DND-41 (cell line): ENCODE data around the gene BMPR2.

Experiments used
- EZH2 ChIP-seq: IDR thresholded peaks from 3 replicates; pipeline ENCODE4 v1.6.1; 2012; ENCODE audit warnings: borderline replicate concordance, low read depth, mild to moderate bottlenecking, moderate library complexity, low read length, inconsistent platforms; ENCODE audit not compliant: severe bottlenecking
- TF ChIP-seq, protein P1 (sequence below): IDR thresholded peaks from 2 replicates; pipeline ENCODE4 v1.5.1; 2012; ENCODE audit warnings: borderline replicate concordance, low read length, moderate library complexity, mild to moderate bottlenecking; ENCODE audit not compliant: poor library complexity, severe bottlenecking; ENCODE audit errors: extremely low read depth

DNA sequence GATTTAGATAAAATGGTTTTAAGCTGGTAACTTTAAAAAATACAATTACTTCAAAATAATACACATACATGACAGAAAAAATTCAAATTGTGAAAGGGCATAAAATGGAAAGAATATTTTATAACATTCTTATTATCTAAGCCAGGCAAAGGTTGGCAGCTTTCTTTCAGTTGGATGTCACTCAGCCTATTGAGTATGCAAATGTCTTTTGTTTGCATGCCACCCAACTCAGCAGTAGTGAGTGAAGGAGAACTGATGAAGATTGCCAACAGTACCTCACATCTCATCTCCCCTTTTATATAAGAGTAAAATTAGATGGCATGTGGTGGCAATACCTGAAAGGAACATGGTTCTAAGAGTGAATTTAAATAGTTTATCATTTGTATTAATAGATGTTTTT, 24.8 kb downstream of the BMPR2 start:
- TF ChIP-seq, protein P1, sequence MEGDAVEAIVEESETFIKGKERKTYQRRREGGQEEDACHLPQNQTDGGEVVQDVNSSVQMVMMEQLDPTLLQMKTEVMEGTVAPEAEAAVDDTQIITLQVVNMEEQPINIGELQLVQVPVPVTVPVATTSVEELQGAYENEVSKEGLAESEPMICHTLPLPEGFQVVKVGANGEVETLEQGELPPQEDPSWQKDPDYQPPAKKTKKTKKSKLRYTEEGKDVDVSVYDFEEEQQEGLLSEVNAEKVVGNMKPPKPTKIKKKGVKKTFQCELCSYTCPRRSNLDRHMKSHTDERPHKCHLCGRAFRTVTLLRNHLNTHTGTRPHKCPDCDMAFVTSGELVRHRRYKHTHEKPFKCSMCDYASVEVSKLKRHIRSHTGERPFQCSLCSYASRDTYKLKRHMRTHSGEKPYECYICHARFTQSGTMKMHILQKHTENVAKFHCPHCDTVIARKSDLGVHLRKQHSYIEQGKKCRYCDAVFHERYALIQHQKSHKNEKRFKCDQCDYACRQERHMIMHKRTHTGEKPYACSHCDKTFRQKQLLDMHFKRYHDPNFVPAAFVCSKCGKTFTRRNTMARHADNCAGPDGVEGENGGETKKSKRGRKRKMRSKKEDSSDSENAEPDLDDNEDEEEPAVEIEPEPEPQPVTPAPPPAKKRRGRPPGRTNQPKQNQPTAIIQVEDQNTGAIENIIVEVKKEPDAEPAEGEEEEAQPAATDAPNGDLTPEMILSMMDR: no peak
- no peak for TF ChIP-seq EZH2
